Gastrocnemius medialis (tissue), 4 donors: ENCODE data around the gene CTBP2.

Source experiments
- POLR2A ChIP-seq, 2 donors: fragments of 450-650 bp; IDR thresholded peaks; one replicate each; pipeline ENCODE4 v1.6.1; 2017; ENCODE audit warnings: antibody characterized with exemption in 2 of 2, mild to moderate bottlenecking in 2 of 2, moderate library complexity in 2 of 2
- TF ChIP-seq, protein P1 (sequence below), 5 experiments: fragments of 450-650 bp in 3 of 5; fragments of 200-600 bp in 2 of 5; sonication (generic) in 2 of 5; IDR thresholded peaks in 4 of 5; conservative IDR thresholded peaks in 1 of 5; 1 replicate in 4 of 5; 2 replicates in 1 of 5; pipeline ENCODE4 v1.5.1; 2016 to 2019; ENCODE audit warnings: antibody characterized with exemption in 5 of 5, mild to moderate bottlenecking in 3 of 5, moderate library complexity in 3 of 5

DNA sequence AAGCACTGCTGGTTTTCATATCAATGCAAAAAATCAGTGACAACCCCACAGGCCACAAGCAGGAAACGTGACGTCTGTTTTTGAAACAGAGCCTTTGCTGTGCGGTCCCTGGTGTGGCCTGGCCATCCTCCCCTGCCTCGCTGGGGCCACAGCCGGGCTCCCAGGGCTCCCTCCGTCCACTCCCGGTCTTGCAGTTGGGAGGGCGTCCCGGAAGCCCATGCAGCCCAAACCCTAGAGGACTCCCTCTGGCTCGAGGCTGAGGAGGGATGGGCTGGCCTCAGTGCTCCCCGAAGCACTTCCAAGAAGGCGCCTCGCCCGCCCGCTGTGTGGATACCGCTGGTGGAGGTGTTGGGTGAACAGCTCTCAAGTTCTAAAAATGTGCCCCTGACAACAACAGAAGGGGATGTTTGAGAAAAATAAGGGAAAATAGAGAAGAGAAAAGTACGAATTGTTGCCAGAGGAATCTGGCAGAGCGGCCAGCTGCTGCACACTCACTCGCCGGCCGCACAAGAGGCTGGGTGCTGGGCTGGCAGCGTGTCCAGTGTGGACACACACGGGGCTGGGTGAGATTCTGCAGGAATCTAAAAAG, 144.9 kb downstream of the CTBP2 start:
- TF ChIP-seq, protein P1, sequence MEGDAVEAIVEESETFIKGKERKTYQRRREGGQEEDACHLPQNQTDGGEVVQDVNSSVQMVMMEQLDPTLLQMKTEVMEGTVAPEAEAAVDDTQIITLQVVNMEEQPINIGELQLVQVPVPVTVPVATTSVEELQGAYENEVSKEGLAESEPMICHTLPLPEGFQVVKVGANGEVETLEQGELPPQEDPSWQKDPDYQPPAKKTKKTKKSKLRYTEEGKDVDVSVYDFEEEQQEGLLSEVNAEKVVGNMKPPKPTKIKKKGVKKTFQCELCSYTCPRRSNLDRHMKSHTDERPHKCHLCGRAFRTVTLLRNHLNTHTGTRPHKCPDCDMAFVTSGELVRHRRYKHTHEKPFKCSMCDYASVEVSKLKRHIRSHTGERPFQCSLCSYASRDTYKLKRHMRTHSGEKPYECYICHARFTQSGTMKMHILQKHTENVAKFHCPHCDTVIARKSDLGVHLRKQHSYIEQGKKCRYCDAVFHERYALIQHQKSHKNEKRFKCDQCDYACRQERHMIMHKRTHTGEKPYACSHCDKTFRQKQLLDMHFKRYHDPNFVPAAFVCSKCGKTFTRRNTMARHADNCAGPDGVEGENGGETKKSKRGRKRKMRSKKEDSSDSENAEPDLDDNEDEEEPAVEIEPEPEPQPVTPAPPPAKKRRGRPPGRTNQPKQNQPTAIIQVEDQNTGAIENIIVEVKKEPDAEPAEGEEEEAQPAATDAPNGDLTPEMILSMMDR (IDR thresholded peaks at IDR 0.05 in 4 of 5, conservative IDR thresholded peaks at IDR 0.05 in 1 of 5) = no peak
- TF ChIP-seq POLR2A (IDR thresholded peaks at IDR 0.05) = no peak
